HG03066 (cell line): ENCODE results near the gene SNTB2.

Experiments
- ATAC-seq: cut with Tn5 transposase; IDR thresholded peaks from one replicate; pipeline ENCODE4 v1.9.1; 2021; ENCODE audit warnings: low read depth; ENCODE audit not compliant: unreplicated experiment

The SNTB2 gene

DNA sequence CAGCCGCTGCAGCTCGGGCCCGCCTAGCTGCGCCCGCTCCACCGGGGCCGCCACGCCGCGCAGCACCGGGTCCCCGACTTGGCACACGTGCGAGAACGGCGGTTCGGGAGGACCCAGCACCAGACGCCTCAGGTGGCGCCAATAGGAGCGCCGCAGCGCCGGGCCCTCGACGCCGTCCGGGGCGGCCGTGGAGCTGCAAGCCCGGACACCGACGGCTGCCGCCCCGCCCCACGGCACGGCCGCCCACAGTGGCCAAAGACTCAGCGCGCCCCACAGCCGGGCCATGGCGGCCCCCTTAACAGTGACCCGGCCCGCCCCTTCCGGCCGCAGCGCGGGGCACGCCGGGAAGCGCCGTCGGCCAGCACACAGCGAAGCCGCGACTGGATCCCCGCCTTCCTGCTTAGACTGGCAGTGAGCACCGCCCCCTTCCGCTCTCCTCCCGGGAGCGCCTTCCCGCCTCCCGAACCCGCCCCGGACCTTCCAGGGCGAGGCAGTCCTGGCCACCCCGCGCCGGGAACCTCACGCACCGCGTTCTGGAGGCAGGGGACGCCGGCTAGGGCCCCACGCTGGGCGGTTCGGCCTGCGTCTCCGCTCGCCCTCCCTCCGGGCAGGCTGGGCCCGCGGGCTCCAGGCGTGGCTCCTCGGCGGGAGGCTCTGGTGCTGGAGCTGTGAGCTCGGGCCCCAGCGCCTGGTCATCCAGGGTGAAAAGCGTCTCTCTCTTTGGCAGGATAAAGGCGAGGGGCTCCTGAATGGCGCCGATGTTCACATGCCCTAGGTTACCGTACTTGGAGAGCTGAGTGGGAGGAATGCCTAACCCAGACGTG lies 143.5 kb downstream of the SNTB2 start, which contains the start of gene PDF:
Gene PDF (minus strand): TSS at position 303 of the 824 bp plus-strand sequence. CDS start 18 bp downstream, at position 285.
- peak; percentile 93 for ATAC-seq

DNA sequence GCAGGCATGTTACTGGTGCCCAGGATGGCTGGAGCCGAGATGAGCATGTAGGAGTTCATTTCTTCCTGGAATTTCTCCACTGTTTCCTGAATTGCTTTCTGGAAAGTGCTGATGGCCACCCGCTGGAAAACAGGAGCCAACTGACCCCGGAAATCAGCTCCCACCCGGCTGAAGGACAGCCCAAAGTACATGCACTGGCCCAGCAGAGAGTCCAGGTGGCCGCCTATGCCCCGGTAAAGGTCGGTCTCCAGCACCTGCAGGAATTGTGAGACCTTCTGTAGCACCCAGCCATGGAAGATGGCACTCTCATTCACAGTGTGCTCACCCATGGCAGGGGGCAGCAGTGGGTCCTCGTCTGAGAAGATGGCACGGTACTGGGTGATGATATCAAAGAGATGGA lies 147.7 kb downstream of the SNTB2 start:
- ATAC-seq, result no peak

DNA sequence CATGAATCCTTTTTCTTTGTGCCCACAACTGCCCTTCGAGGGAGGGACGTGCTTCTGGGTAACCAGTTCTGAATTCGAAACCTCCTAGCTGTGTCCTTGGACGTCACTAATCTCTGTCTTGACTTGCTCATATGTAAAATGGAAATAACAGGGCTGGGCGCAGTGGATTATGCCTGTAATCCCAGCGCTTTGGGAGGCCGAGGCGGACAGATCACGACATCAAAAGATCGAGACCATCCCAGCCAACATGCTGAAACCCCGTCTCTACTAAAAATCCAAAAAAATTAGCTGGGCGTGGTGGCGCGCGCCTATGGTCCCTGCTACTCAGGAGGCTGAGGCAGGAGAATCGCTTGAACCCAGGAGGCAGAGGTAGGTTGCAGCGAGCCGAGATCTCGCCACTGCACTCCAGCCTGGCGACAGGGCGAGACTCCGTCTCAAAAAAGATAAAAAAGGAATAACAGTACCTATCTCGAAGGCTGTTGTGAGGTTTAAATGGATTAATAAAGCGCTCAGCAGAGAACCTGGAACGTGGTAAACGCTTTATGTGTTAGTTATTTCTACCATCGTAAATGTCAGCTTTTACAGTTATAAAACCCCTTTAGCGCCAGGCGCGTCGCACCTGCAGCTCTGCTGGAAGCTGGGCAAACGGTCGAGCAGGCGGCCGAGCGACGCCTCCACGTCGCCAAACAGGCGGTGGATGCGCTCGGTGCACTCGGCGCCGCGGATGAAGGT lies 151.8 kb downstream of the SNTB2 start:
- ATAC-seq, result no peak

DNA sequence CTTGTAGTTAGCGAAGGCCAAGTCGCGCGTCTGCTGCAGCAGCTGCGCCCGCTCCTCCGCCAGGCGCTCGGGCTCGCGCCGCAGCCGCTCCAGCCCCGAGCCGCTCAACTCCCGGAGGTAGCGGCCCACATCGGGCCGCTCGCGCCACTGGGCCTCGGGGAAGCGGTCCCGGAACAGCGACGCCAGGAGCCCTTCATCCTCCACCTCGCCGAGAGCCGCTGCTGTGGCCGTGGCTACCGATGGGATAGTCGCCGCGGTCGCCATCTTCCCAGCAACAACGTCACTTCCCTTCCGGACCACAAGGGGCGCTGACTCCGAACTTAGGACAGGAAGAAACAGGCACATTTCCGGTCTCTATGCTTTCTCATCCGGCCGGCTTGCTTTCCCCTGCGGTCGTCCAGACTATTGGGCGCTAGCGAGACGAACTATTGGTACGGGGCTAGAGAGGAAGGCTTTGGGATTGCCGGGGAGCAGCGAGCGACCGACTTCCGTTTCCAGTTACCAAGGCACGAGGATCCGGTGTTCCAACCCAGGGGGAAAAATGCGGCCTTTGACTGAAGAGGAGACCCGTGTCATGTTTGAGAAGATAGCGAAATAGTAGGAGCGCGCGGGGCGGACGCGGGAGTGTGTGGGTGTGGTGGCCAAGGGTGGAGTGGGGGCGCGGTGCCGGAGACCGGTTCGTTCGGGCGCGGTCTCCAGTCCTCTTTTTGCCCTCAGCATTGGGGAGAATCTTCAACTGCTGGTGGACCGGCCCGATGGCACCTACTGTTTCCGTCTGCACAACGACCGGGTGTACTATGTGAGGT lies 152.5 kb downstream of the SNTB2 start, which contains the start of the genes COG8 and NIP7:
Gene COG8 (minus strand): TSS at position 276 of the 806 bp plus-strand sequence. CDS start 12 bp downstream, at position 264.
Gene NIP7 (plus strand): TSS at position 484 of the 806 bp plus-strand sequence. CDS start 58 bp downstream, at position 542.
- peak; percentile 84 for ATAC-seq

DNA sequence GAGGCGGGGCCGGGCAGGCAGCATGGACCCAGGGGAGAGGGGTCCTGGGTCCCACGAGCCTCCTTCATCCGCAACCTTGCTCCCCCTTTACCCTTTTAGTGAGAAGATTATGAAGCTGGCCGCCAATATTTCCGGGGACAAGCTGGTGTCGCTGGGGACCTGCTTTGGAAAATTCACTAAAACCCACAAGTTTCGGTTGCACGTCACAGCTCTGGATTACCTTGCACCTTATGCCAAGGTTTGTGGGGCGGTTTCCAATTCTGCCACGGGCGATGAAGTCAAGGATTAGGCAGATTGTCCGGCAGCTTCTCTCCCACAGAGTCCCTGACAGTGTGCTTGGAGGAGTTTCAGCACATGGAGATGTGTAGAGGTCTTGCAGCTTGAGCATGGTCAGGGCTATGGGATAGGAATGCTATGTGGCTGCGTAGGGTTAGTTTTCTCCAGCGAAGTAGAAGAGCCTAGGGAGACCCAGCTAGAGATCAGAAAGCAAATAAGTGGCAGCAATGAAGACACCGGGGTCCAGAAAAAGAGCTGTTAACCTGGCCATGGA lies 153.2 kb downstream of the SNTB2 start:
- ATAC-seq, result peak; percentile 11

DNA sequence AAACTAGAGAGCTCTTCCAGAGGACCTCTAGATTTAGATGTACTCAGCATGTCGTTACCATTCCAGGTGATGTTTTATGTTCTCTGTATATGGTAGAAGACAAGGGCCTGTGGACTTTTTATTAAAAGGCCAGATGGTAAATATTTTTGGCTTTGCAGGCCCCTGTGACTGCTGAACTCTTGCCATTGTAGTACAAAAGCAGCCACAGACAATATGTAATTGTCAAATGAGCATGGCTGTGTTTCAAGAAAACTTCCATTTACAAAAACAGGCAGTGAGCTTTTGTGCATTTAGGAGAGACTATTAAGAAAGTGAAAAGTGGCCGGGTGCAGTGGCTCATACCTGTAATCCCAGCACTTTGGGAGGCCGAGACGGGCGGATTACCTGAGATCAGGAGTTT lies 157.2 kb downstream of the SNTB2 start:
- no peak for ATAC-seq

DNA sequence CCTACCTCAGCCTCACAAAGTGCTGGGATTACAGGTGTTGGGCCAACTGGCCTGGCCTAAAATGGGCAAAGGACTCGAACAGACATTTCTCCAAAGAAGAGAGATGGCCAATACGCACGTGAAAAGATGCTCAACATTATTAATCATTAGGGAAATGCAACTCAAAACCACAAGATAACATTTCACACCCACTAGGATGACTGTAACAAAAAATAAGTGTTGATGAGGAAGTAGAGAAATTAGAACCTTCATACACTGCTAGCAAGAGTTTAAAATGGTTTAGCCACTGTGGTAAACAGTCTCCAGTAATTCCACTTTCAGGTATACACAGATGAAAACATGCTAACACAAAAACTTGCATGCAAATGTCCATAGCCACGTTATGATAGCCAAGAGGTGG lies 159.0 kb downstream of the SNTB2 start:
- ATAC-seq, result no peak

DNA sequence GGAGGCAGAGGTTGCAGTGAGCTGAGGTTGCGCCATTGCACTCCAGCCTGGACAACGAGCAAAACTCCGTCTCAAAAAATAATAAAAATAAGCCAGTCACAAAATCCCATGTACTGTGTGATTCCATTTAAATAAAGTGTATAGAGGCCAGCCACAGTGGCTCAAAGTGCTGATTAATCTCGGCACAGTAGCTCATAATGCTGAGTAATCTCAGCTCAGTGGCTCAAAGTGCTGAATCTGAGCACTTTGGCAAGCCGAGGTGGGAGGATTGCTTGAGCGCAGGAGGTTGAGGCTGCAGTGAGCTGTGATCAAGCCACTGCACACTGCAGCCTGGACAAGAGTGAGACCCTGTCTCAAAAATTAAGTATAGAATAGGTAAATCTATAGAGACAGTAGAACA lies 159.7 kb downstream of the SNTB2 start:
- no peak for ATAC-seq

DNA sequence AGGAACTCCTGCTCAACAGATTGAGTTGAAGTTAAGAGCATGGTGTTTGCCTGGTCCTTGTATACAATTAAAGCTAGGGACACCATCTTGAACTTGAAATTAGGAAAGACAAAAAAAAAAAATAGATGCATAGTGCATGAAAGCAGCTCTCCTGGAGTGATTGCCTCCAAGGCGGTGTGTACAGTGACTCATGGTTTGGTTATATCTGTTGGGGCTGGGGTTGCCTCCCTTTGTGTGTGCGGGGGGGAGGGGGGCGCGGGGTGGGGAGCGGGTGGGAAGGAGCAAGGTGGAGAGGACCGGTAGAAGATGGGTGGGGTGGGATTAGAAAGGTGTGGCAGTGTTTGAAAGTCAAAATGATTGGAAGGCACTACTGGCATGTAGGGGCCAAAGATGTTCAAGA lies 161.3 kb downstream of the SNTB2 start:
- no peak for ATAC-seq

DNA sequence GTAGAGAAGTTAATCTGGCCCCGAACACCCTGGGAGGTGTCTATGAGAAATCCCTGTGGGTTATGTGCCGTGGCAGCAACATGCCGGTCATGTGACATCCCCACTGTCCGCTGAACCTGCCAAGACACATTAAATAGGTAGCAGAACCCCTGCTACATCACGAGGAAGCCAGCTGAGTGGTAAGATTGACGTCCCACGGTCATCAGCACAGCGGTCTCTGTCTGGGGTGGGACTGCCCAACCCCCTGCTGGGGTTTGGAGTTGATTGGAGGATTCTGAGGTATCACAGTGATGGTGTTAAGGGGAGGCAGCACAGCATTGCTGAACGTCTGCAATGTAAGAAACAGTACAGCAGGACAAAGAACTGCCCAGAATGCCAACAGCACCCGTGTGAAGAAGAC lies 162.6 kb downstream of the SNTB2 start:
- ATAC-seq, result no peak

DNA sequence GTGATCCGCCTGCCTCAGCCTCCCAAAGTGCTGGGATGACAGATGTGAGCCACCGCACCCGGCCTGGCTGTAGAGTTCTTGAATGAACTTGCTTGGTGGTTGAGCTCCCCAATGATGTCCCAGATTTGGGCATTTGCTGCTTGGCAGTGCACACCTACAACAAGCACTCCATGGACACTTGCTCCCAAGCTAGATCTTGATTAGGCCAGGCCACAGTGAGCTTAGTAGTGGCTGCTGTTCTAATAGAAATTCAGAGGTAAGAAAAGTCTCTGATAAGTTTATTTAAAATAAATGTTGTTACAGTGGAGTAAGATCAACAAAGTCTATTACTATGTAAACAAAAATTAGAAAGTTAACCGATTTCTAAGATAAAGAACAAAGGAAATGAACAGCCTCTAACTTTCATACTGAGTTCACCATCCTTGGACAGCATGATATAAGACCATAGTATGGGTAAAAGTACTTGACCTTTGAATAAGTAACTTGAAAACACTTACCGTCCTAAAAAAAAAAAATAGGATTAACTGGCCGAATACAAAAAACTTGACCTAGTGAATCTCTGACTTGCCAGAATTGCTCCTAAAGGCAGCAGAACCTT lies 163.7 kb downstream of the SNTB2 start:
- ATAC-seq, result no peak

DNA sequence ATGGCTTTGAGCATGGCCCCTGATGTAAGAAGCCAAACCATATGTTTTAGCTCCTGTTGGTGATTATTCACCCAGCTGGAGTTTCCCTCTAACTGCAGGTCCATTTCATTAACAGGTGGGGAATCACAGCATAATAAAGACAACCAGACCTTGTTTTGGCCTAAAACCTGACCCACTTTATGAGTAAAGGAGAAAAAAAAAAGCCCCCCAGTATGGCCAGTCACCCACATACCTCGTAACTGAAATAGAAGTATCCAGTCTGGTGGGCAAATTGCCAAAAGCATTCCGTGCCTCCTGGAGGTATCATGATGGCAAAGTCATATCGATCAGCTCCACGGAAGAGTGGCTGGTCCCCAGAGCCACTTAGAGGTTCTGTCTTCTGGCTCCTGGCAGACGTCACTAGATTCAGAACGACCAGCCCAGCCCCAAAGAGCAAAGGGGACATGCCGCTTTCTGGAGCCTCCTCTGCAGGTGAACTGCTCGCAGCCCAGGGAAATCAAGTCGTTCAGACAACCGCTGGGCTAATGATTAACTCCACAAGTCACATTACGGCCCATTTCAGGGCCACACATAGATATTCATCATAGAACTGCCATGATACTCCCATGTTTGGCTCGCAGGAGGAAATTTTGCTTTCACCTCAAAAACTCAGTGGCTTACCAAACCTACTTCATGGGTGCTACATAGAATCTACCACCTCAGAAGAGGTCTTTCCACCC lies 164.5 kb downstream of the SNTB2 start, which contains the start of gene TMED6:
Gene TMED6 (minus strand): TSS at position 478 of the 719 bp plus-strand sequence. CDS start 33 bp downstream, at position 445.
- no peak for ATAC-seq
